Mucosa of descending colon (tissue), 3 donors: ENCODE results near the gene DOCK10. TPM values are rescaled to one million over a fixed set of nuclear protein-coding genes. Genes with fewer than 3 reads are reported as not detected.

ENCODE experiments used
- ATAC-seq: fragments of 200-7000 bp; cut with Tn5 transposase; one replicate; pipeline ENCODE4 v1.9.1; 2020; ENCODE audit warnings: mild to moderate bottlenecking, moderate library complexity
- DNase-seq, 3 donors: peaks; one replicate each; pipeline ENCODE4 v3.0.0-alpha.2; 2020
- H3K36me3 ChIP-seq: fragments of 200-600 bp; one replicate; pipeline ENCODE4 v1.8.0; 2021; ENCODE audit warnings: low read depth, mild to moderate bottlenecking
- H3K4me1 ChIP-seq: fragments of 200-600 bp; one replicate; pipeline ENCODE4 v1.8.0; 2021; ENCODE audit warnings: low read depth, mild to moderate bottlenecking
- H3K4me3 ChIP-seq: fragments of 200-600 bp; one replicate; pipeline ENCODE4 v1.8.0; 2021; ENCODE audit warnings: mild to moderate bottlenecking
- H3K9me3 ChIP-seq: fragments of 200-600 bp; one replicate; pipeline ENCODE4 v1.8.0; 2021; ENCODE audit warnings: mild to moderate bottlenecking
- CTCF ChIP-seq: fragments of 200-600 bp; IDR thresholded peaks from one replicate; pipeline ENCODE4 v1.8.0; 2022; ENCODE audit warnings: antibody characterized with exemption, mild to moderate bottlenecking
- intact Hi-C, 2 donors: fragments of 100-400 bp; cut with DNase I in 1 of 2; cut with micrococcal nuclease in 1 of 2; formaldehyde crosslinking; loops; one replicate each; pipeline versions ENCODE4 v1.11.0 to v1.11.1; 2022; cut with DNase I, micrococcal nuclease
- total RNA-seq, 3 donors: library from RNA; stranded (reverse); fragmentation: NEBNext Ultra II Directional in 2 of 3; extraction: Animal tissue kit (Norgen Biotek cat#: 25700) in 2 of 3; gene quantifications; one replicate each; pipeline versions ENCODE4 v1.2.1 to v1.2.4, GENCODE V29; 2021 to 2023
- donor health status: DM: no; HTN: no; CAD: no; lungs with moderate emphysema.
- donor health status: DM: no; HTN: no; CAD: no.
- donor health status: DM: no; HTN: yes; CAD: no.

The DOCK10 gene
- total RNA-seq, 3 donors from 2014 or later, result 13.3 to 20.6 (median 14.7) TPM

- DNase-seq (no peak), ATAC-seq (no peak)
- Histone ChIP-seq H3K4me3 (no peak overlapping the region), H3K4me1 (no peaks in the 10 kb centered on the region), H3K9me3 (no peaks in the 10 kb centered on the region), H3K36me3 (no peaks in the 10 kb centered on the region)
- TF ChIP-seq CTCF, result no peak
- intact Hi-C loops, result no loop called here
Measured at GRCh38 chr2:225083276-225083675, 41.0 kb upstream of the DOCK10 start.

- intact Hi-C loops, result no loop called here
- DNase-seq (no peak), ATAC-seq (no peak)
- H3K36me3 ChIP-seq, result no peaks in the 10 kb centered on the region
- H3K4me3 ChIP-seq, result no peak overlapping the region
- H3K4me1 ChIP-seq, result no peaks in the 10 kb centered on the region
- TF ChIP-seq CTCF, result no peak
- no peaks in the 10 kb centered on the region for H3K9me3 ChIP-seq
Measured at GRCh38 chr2:225076125-225076524, 33.9 kb upstream of the DOCK10 start.

GRCh38 chr2:225074919-225075681, 32.8 kb upstream of the DOCK10 start:
- H3K4me1 ChIP-seq, result no peaks in the 10 kb centered on the region
- no peak for ATAC-seq
- H3K36me3 ChIP-seq, result no peaks in the 10 kb centered on the region
- DNase-seq, result no peak
- no peak for TF ChIP-seq CTCF
- H3K9me3 ChIP-seq, result no peaks in the 10 kb centered on the region
- no peak overlapping the region for H3K4me3 ChIP-seq
- intact Hi-C loops, result no loop called here

GRCh38 chr2:225074366-225074765, 32.1 kb upstream of the DOCK10 start:
- no peaks in the 10 kb centered on the region for H3K9me3 ChIP-seq
- ATAC-seq, result no peak
- no peak for TF ChIP-seq CTCF
- DNase-seq, result no peak
- H3K36me3 ChIP-seq, result no peaks in the 10 kb centered on the region
- H3K4me1 ChIP-seq, result no peaks in the 10 kb centered on the region
- intact Hi-C loops, result no loop called here
- H3K4me3 ChIP-seq, result no peak overlapping the region

GRCh38 chr2:225073198-225073597, 30.9 kb upstream of the DOCK10 start:
- H3K36me3 ChIP-seq, result no peaks in the 10 kb centered on the region
- no peaks in the 10 kb centered on the region for H3K4me1 ChIP-seq
- intact Hi-C loops, result no loop called here
- H3K9me3 ChIP-seq, result no peaks in the 10 kb centered on the region
- TF ChIP-seq CTCF, result no peak
- DNase-seq (no peak), ATAC-seq (no peak)
- no peak overlapping the region for H3K4me3 ChIP-seq
